GM23338 (cell line): Measurements from ENCODE around the gene EXOSC5. TPM values are rescaled to one million over a fixed set of nuclear protein-coding genes. Genes with fewer than 3 reads are reported as not detected.

Experiments used
- ATAC-seq: fragments of 200-7000 bp; cut with Tn5 transposase; 3 replicates; pipeline ENCODE4 v1.9.1; 2020
- DNase-seq: peaks from one replicate; pipeline ENCODE4 v3.0.0-alpha.2; 2015; ENCODE audit warnings: low spot score
- H2AFZ ChIP-seq: fragments of 200-600 bp; sonication (generic); 2 replicates; pipeline ENCODE4 v1.8.0; 2016; ENCODE audit warnings: antibody characterized with exemption, mild to moderate bottlenecking, moderate library complexity
- H3F3A ChIP-seq: fragments of 200-600 bp; sonication (generic); replicated peaks from 2 replicates; pipeline ENCODE4 v1.8.0; 2017; ENCODE audit warnings: antibody characterized with exemption, mixed run types, low read depth
- H3K27ac ChIP-seq: fragments of 200-600 bp; sonication (generic); 2 replicates; pipeline ENCODE4 v1.6.1; 2016; ENCODE audit warnings: low read depth
- H3K27me3 ChIP-seq: fragments of 200-600 bp; sonication (generic); 2 replicates; pipeline ENCODE4 v1.8.0; 2016; ENCODE audit warnings: mild to moderate bottlenecking, mixed run types, moderate library complexity; ENCODE audit not compliant: insufficient read depth
- H3K36me3 ChIP-seq: fragments of 200-600 bp; sonication (generic); 2 replicates; pipeline ENCODE4 v1.8.0; 2016; ENCODE audit warnings: mild to moderate bottlenecking; ENCODE audit not compliant: insufficient read depth
- H3K4me1 ChIP-seq: fragments of 200-600 bp; sonication (generic); 2 replicates; pipeline ENCODE4 v1.8.0; 2016; ENCODE audit warnings: mild to moderate bottlenecking, moderate library complexity; ENCODE audit not compliant: insufficient read depth
- H3K4me2 ChIP-seq: fragments of 200-600 bp; sonication (generic); 2 replicates; pipeline ENCODE4 v1.7.1; 2017; ENCODE audit warnings: mixed run types
- H3K4me3 ChIP-seq: fragments of 200-600 bp; sonication (generic); 2 replicates; pipeline ENCODE4 v1.6.1; 2016; ENCODE audit warnings: mixed run types
- H3K79me2 ChIP-seq: fragments of 200-600 bp; sonication (generic); replicated peaks from 2 replicates; pipeline ENCODE4 v1.8.0; 2017; ENCODE audit warnings: mild to moderate bottlenecking; ENCODE audit not compliant: insufficient read depth
- H3K9me2 ChIP-seq: fragments of 200-600 bp; sonication (generic); 2 replicates; pipeline ENCODE4 v1.8.0; 2017; ENCODE audit not compliant: insufficient read depth
- H4K20me1 ChIP-seq: fragments of 200-600 bp; sonication (generic); replicated peaks from 2 replicates; pipeline ENCODE4 v1.8.0; 2017; ENCODE audit warnings: mild to moderate bottlenecking; ENCODE audit not compliant: insufficient read depth
- H3K27ac Mint-ChIP-seq: 2 replicates; pipeline ENCODE4 v1.8.0; 2020; ENCODE audit warnings: inconsistent platforms, mild to moderate bottlenecking, moderate library complexity, mixed read lengths
- H3K27me3 Mint-ChIP-seq: 3 replicates; pipeline ENCODE4 v1.8.0; 2022; ENCODE audit warnings: low read depth, mild to moderate bottlenecking, moderate library complexity, mixed read lengths, inconsistent platforms; ENCODE audit not compliant: insufficient read depth, poor library complexity
- H3K36me3 Mint-ChIP-seq: 3 replicates; pipeline ENCODE4 v1.8.0; 2021; ENCODE audit warnings: low read depth, mild to moderate bottlenecking, inconsistent platforms, moderate library complexity, mixed read lengths
- H3K4me1 Mint-ChIP-seq: 3 replicates; pipeline ENCODE4 v1.8.0; 2020; ENCODE audit warnings: mild to moderate bottlenecking, inconsistent platforms, mixed read lengths
- H3K4me3 Mint-ChIP-seq: 3 replicates; pipeline ENCODE4 v1.8.0; 2021; ENCODE audit warnings: moderate library complexity, mild to moderate bottlenecking, inconsistent platforms, mixed read lengths
- H3K9me3 Mint-ChIP-seq: 3 replicates; pipeline ENCODE4 v1.8.0; 2020; ENCODE audit warnings: moderate library complexity, mild to moderate bottlenecking, inconsistent platforms, mixed read lengths
- CREB1 ChIP-seq: fragments of 250-450 bp; sonication (Bioruptor Pico); IDR thresholded peaks from 2 replicates; pipeline ENCODE4 v1.5.0; 2020; ENCODE audit warnings: low read depth, mild to moderate bottlenecking, moderate library complexity
- CTCF ChIP-seq, 2 experiments: fragments of 200-600 bp in 1 of 2; sonication (generic) in 1 of 2; conservative IDR thresholded peaks; 2 replicates each; pipeline versions ENCODE4 v1.5.1 to v1.6.1; 2016 to 2017; ENCODE audit warnings: antibody characterized with exemption in 2 of 2, low read depth in 2 of 2, mild to moderate bottlenecking in 2 of 2, moderate library complexity in 1 of 2
- EZH2 ChIP-seq: fragments of 200-600 bp; sonication (generic); IDR thresholded peaks from one replicate; pipeline ENCODE4 v1.8.0; 2017; ENCODE audit warnings: antibody characterized with exemption, mild to moderate bottlenecking, low read depth; ENCODE audit not compliant: unreplicated experiment
- EZH2phosphoT487 ChIP-seq: fragments of 200-600 bp; sonication (generic); IDR thresholded peaks from one replicate; pipeline ENCODE4 v1.8.1; 2018; ENCODE audit warnings: antibody characterized with exemption; ENCODE audit not compliant: unreplicated experiment
- JUNB ChIP-seq: IDR thresholded peaks from one replicate; pipeline ENCODE4 v1.6.1; 2016; ENCODE audit warnings: antibody characterized with exemption; ENCODE audit not compliant: unreplicated experiment
- NANOG ChIP-seq: IDR thresholded peaks from 2 replicates; pipeline ENCODE4 v1.6.1; 2016; ENCODE audit warnings: antibody characterized with exemption, borderline replicate concordance
- POLR2AphosphoS5 ChIP-seq: IDR thresholded peaks from 2 replicates; pipeline ENCODE4 v1.6.1; 2016; ENCODE audit warnings: antibody characterized with exemption, low read depth
- STAT1 ChIP-seq: IDR thresholded peaks from one replicate; pipeline ENCODE4 v1.6.1; 2016; ENCODE audit warnings: antibody characterized with exemption; ENCODE audit not compliant: unreplicated experiment
- ZNF114 ChIP-seq: fragments of 250-450 bp; sonication (Bioruptor Pico); IDR thresholded peaks from 2 replicates; pipeline ENCODE4 v1.5.0; 2020; ENCODE audit warnings: mild to moderate bottlenecking, moderate library complexity
- ZNF331 ChIP-seq: fragments of 250-450 bp; sonication (Bioruptor Pico); IDR thresholded peaks from 2 replicates; pipeline ENCODE4 v1.5.0; 2020; ENCODE audit warnings: low read depth, mild to moderate bottlenecking, moderate library complexity
- ZNF462 ChIP-seq: fragments of 250-450 bp; sonication (Bioruptor Pico); IDR thresholded peaks from 2 replicates; pipeline ENCODE4 v1.5.0; 2020; ENCODE audit warnings: mild to moderate bottlenecking, moderate library complexity
- polyA plus RNA-seq: library from polyadenylated mRNA; unstranded; fragments of >200 nt; fragmentation: Nextera tagmentation; extraction: Ambion mirVana; gene quantifications from 2 replicates; pipeline ENCODE4 v1.2.1, GENCODE V29; 2016
- total RNA-seq: library from RNA; depleted of rRNA; stranded (reverse); fragments of >200 nt; shearing (Covaris generic); gene quantifications from 2 replicates; pipeline ENCODE4 v1.2.3, GENCODE V29; 2014
- TF ChIP-seq, protein P1 (sequence below): IDR thresholded peaks from 2 replicates; pipeline ENCODE4 v1.6.1; 2016; ENCODE audit warnings: antibody characterized with exemption
- TF ChIP-seq, protein P2 (sequence below): IDR thresholded peaks from one replicate; pipeline ENCODE4 v1.6.1; 2018; ENCODE audit warnings: antibody characterized with exemption; ENCODE audit not compliant: unreplicated experiment

Gene EXOSC5
- total and polyA plus RNA-seq, 2 experiments from 2014 or later, result 65.1 to 125 TPM

DNA sequence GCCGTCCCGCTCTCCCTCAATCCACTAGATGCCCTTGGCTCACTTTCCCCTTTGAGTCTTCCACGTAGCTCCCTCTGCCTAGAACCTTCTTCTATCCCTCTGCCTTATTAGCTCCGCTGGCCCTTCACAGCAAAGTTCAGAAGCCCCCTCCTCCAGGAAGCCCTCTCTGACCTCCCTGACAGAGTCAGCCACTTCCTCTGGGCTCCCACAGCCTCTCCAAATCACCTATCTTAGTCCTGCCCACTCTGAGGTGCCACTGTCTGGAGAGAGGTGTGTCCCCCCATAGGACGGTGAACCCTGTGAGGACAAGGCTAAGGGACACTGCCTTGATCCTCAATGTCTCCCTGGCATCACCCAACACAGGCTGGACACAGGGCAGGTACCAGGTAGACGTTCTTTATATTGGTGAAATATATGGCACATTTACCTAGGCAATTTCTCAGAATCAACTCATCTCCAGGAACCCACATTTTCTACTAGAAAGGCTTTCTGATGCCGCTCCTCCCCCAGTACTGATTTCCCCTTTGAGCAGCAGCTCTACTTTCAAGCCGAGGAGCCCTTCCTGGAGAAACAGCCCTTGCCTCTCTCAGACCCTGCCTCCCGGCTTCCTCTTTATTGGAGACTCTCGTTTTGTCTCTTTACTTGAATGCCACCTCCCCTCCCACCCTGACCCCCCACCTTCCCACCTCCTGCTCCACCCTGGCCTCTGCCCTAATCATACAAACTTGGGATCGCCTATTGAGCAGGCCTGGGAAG lies 40.0 kb downstream of the EXOSC5 start:
- H4K20me1 ChIP-seq, result no peaks in the 10 kb centered on the region
- TF ChIP-seq CTCF (conservative IDR thresholded peaks at IDR 0.05; ENCODE audit: low read depth in 2 of 2), result no peak
- no peak for TF ChIP-seq STAT1
- no peak for TF ChIP-seq EZH2phosphoT487
- TF ChIP-seq EZH2, result no peak
- TF ChIP-seq, protein P1, sequence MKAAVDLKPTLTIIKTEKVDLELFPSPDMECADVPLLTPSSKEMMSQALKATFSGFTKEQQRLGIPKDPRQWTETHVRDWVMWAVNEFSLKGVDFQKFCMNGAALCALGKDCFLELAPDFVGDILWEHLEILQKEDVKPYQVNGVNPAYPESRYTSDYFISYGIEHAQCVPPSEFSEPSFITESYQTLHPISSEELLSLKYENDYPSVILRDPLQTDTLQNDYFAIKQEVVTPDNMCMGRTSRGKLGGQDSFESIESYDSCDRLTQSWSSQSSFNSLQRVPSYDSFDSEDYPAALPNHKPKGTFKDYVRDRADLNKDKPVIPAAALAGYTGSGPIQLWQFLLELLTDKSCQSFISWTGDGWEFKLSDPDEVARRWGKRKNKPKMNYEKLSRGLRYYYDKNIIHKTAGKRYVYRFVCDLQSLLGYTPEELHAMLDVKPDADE, result no peak
- no peak for TF ChIP-seq ZNF114
- TF ChIP-seq ZNF462 (CRISPR knock-in tag), result no peak
- TF ChIP-seq ZNF331 (CRISPR knock-in tag), result no peak
- TF ChIP-seq NANOG, result no peak
- TF ChIP-seq, protein P2, sequence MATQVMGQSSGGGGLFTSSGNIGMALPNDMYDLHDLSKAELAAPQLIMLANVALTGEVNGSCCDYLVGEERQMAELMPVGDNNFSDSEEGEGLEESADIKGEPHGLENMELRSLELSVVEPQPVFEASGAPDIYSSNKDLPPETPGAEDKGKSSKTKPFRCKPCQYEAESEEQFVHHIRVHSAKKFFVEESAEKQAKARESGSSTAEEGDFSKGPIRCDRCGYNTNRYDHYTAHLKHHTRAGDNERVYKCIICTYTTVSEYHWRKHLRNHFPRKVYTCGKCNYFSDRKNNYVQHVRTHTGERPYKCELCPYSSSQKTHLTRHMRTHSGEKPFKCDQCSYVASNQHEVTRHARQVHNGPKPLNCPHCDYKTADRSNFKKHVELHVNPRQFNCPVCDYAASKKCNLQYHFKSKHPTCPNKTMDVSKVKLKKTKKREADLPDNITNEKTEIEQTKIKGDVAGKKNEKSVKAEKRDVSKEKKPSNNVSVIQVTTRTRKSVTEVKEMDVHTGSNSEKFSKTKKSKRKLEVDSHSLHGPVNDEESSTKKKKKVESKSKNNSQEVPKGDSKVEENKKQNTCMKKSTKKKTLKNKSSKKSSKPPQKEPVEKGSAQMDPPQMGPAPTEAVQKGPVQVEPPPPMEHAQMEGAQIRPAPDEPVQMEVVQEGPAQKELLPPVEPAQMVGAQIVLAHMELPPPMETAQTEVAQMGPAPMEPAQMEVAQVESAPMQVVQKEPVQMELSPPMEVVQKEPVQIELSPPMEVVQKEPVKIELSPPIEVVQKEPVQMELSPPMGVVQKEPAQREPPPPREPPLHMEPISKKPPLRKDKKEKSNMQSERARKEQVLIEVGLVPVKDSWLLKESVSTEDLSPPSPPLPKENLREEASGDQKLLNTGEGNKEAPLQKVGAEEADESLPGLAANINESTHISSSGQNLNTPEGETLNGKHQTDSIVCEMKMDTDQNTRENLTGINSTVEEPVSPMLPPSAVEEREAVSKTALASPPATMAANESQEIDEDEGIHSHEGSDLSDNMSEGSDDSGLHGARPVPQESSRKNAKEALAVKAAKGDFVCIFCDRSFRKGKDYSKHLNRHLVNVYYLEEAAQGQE, result no peak
- TF ChIP-seq POLR2AphosphoS5, result no peak
- TF ChIP-seq CREB1 (CRISPR knock-in tag), result no peak
- TF ChIP-seq JUNB, result no peak
- no peaks in the 10 kb centered on the region for H3F3A ChIP-seq
- H3K4me3 Mint-ChIP-seq, result no peak overlapping the region
- DNase-seq, result no peak
- H3K27me3 ChIP-seq, result peaks cover 14% of the 10 kb centered on the region
- no peaks in the 10 kb centered on the region; the same call in 2 of the 3 replicates for H3K9me3 Mint-ChIP-seq
- no peak overlapping the region for H3K4me2 ChIP-seq
- H3K27ac ChIP-seq, result no peak overlapping the region
- H3K27me3 Mint-ChIP-seq, result peaks cover 40% of the 10 kb centered on the region
- no peak overlapping the region for H2AFZ ChIP-seq
- H3K4me1 Mint-ChIP-seq, result peaks cover 9% of the 10 kb centered on the region
- no peaks in the 10 kb centered on the region for H3K9me2 ChIP-seq
- ATAC-seq, result no peak
- H3K4me3 ChIP-seq, result no peak overlapping the region
- no peaks in the 10 kb centered on the region; the same call in 2 of the 3 replicates for H3K36me3 Mint-ChIP-seq
- no peaks in the 10 kb centered on the region for H3K79me2 ChIP-seq
- H3K36me3 ChIP-seq, result no peaks in the 10 kb centered on the region
- H3K4me1 ChIP-seq, result peaks cover 1% of the 10 kb centered on the region; the same call in 1 of the 2 replicates
- H3K27ac Mint-ChIP-seq, result no peak overlapping the region
